ENCODE measurements around the gene CPED1. TPM values are rescaled to one million over a fixed set of nuclear protein-coding genes. Genes with fewer than 3 reads are reported as not detected.
"Not testable (repeated sequence)": the region's sequence is repeated elsewhere in the genome, so short reads cannot be mapped to it uniquely, and the experiment has no call there.

The CPED1 gene
- total RNA-seq, 4 donors from 2014 or later = 1.9 to 4.4 (median 3.7) TPM

GRCh38 chr7:121071662-121072061 is 83.2 kb downstream of the CPED1 start:
- TF ChIP-seq CTCF (IDR thresholded peaks at IDR 0.05) (no peak), POLR2A (IDR thresholded peaks at IDR 0.05) (no peak)

GRCh38 chr7:121072826-121073225 is 84.3 kb downstream of the CPED1 start:
- 81 to 88% methylated on average over 2 of the region's 2 CpGs for WGBS, 2 donors
- TF ChIP-seq POLR2A (IDR thresholded peaks at IDR 0.05) (no peak), CTCF (IDR thresholded peaks at IDR 0.05) (no peak)
- no peak for DNase-seq (ENCODE audit: low spot score in 2 of 2)
- no peak overlapping the region for H3K4me3 ChIP-seq (ENCODE audit: low read depth, poor library complexity, severe bottlenecking)
- intact Hi-C loops (cut with DNase I; ENCODE audit: low total_unique reads) = no loop called here

More at GRCh38 chr7:121071662-121072061, 83.2 kb downstream of the CPED1 start:
- intact Hi-C loops (cut with DNase I; ENCODE audit: low total_unique reads) = no loop called here
- H3K4me3 ChIP-seq (ENCODE audit: low read depth, poor library complexity, severe bottlenecking) = no peak overlapping the region
- 69 to 81% methylated on average over 2 of the region's 2 CpGs for WGBS, 2 donors
- no peak for DNase-seq (ENCODE audit: low spot score in 2 of 2)

DNA sequence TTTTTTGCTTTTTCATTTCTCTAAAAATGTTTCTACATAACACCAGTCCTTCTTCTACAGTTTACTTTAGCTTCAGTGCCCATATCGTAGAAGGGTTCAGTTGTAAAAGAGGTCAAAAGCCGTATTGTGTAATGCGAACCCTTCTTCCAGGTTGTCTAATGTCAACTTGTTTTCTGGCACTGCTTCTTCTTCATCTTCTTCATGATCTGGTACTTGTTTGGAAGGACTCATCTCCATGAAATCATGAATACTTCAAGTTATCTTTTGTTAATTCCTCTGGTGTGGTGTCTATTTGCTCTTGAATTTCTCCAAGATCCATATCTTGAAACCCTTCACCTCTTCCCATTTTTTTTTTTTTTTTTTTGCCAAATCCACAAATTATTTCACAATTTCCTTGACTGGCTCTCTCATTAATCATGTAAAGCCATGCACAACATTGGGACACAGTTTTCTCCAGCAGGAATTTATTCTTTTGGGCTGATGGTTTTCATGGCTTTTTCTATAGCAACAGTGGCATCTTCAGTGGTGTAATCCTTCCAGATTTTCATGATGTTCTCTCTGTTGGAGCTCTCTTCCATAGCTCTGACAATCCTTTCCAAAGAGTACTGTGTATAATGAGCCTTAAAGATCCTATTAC is 85.1 kb downstream of the CPED1 start:
- DNase-seq (ENCODE audit: low spot score in 2 of 2) = no peak
- H3K4me3 ChIP-seq (ENCODE audit: low read depth, poor library complexity, severe bottlenecking) = no peak overlapping the region
- TF ChIP-seq POLR2A (IDR thresholded peaks at IDR 0.05) (no peak), CTCF (IDR thresholded peaks at IDR 0.05) (no peak)
- WGBS, 2 donors = 94 to 98% methylated on average over 3 of the region's 3 CpGs
- intact Hi-C loops (cut with DNase I; ENCODE audit: low total_unique reads) = no loop called here

- intact Hi-C loops (cut with DNase I; ENCODE audit: low total_unique reads); H3K4me3 ChIP-seq (ENCODE audit: low read depth, poor library complexity, severe bottlenecking); DNase-seq (ENCODE audit: low spot score in 2 of 2): not testable (repeated sequence)
- WGBS, 2 donors = 84 to 90% methylated on average over 5 of the region's 5 CpGs
Observed at GRCh38 chr7:121075424-121075841, 86.9 kb downstream of the CPED1 start.

DNA sequence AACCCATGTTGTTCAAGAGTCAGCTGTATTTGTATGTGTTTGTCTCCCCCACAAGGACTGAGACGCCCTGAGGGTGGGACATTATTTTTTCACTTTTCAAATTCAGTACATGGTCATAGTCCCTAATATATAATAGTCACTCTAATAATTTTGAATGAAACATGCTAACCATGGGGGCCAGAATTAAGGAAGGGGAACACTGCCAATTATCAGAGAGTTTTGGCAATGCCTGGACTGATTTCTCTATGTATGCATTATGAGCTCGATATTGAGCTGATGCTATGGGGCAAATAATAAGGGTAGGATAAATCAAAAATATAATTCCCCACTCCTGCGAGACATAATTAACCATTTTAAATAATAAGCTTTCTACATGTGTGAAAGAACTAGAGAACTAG is 87.4 kb downstream of the CPED1 start:
- H3K4me3 ChIP-seq (ENCODE audit: low read depth, poor library complexity, severe bottlenecking) = no peak overlapping the region
- TF ChIP-seq POLR2A (IDR thresholded peaks at IDR 0.05) (no peak), CTCF (IDR thresholded peaks at IDR 0.05) (no peak)
- no peak for DNase-seq (ENCODE audit: low spot score in 2 of 2)
- 89 to 93% methylated on average over 3 of the region's 3 CpGs for WGBS, 2 donors
- intact Hi-C loops (cut with DNase I; ENCODE audit: low total_unique reads) = no loop called here

- no peak overlapping the region for H3K4me3 ChIP-seq (ENCODE audit: low read depth, poor library complexity, severe bottlenecking)
- no peak for DNase-seq (ENCODE audit: low spot score in 2 of 2)
- intact Hi-C loops (cut with DNase I; ENCODE audit: low total_unique reads) = no loop called here
- TF ChIP-seq POLR2A (IDR thresholded peaks at IDR 0.05) (no peak), CTCF (IDR thresholded peaks at IDR 0.05) (no peak)
- 80 to 82% methylated on average over 3 of the region's 3 CpGs for WGBS, 2 donors
Observed at GRCh38 chr7:121076350-121077164, 88.0 kb downstream of the CPED1 start.
